Measurements from ENCODE around the gene ANKRD33B. TPM values are rescaled to one million over a fixed set of nuclear protein-coding genes. Genes with fewer than 3 reads are reported as not detected.

ANKRD33B gene
- total RNA-seq, 4 donors from 2014 or later, result 5.6 to 10.7 (median 8.2) TPM

GRCh38 chr5:10595672-10596309, 31.9 kb downstream of the ANKRD33B start:
- TF ChIP-seq CTCF (IDR thresholded peaks at IDR 0.05; ENCODE audit: low read depth), result no peak

GRCh38 chr5:10596310-10596703, 32.4 kb downstream of the ANKRD33B start:
- TF ChIP-seq CTCF (IDR thresholded peaks at IDR 0.05; ENCODE audit: low read depth), result no peak

- TF ChIP-seq CTCF (IDR thresholded peaks at IDR 0.05; ENCODE audit: low read depth), result no peak
Measured at GRCh38 chr5:10596886-10597451, 33.1 kb downstream of the ANKRD33B start.

- no peak for TF ChIP-seq CTCF (IDR thresholded peaks at IDR 0.05; ENCODE audit: low read depth)
Measured at GRCh38 chr5:10599113-10599512, 35.2 kb downstream of the ANKRD33B start.

- no peak for TF ChIP-seq CTCF (IDR thresholded peaks at IDR 0.05; ENCODE audit: low read depth)
Measured at GRCh38 chr5:10599862-10600284, 36.0 kb downstream of the ANKRD33B start.

GRCh38 chr5:10600626-10601245, 36.9 kb downstream of the ANKRD33B start:
- no peak for TF ChIP-seq CTCF (IDR thresholded peaks at IDR 0.05; ENCODE audit: low read depth)

- TF ChIP-seq CTCF (IDR thresholded peaks at IDR 0.05; ENCODE audit: low read depth), result no peak
Measured at GRCh38 chr5:10601246-10602030, 37.6 kb downstream of the ANKRD33B start.

All from subcutaneous adipose tissue (tissue), 4 donors.